VCaP (cell line): ENCODE data around the gene CRACR2B.

Experiments used
- H3K27ac ChIP-seq: fragments of 450-650 bp; 2 replicates; pipeline ENCODE4 v1.5.1; 2017
- CTCF ChIP-seq: fragments of 450-650 bp; conservative IDR thresholded peaks from 2 replicates; pipeline ENCODE4 v1.5.1; 2017; ENCODE audit warnings: mild to moderate bottlenecking, moderate library complexity

CRACR2B gene

GRCh38 chr11:836274-836673, 8.6 kb downstream of the CRACR2B start:
- TF ChIP-seq CTCF = no peak

GRCh38 chr11:836700-837099, 9.0 kb downstream of the CRACR2B start:
- no peak for TF ChIP-seq CTCF
- no peak overlapping the region for H3K27ac ChIP-seq

More at GRCh38 chr11:836274-836673, 8.6 kb downstream of the CRACR2B start:
- H3K27ac ChIP-seq = no peak overlapping the region

- TF ChIP-seq CTCF = no peak
- no peak overlapping the region for H3K27ac ChIP-seq
Observed at GRCh38 chr11:837189-837989, 9.7 kb downstream of the CRACR2B start.

GRCh38 chr11:837990-838307, 10.2 kb downstream of the CRACR2B start:
- no peak overlapping the region for H3K27ac ChIP-seq
- TF ChIP-seq CTCF = no peak

- TF ChIP-seq CTCF = no peak
- H3K27ac ChIP-seq = no peak overlapping the region; the same call in 1 of the 2 replicates
Observed at GRCh38 chr11:838441-839279, 10.9 kb downstream of the CRACR2B start.

- TF ChIP-seq CTCF = no peak
- H3K27ac ChIP-seq = no peak overlapping the region; the same call in 1 of the 2 replicates
Observed at GRCh38 chr11:839280-839623, 11.5 kb downstream of the CRACR2B start.

GRCh38 chr11:839875-840617, 12.3 kb downstream of the CRACR2B start:
- peak; percentile 24 for TF ChIP-seq CTCF
- H3K27ac ChIP-seq = peak overlapping the region; percentile 95; the same call in 1 of the 2 replicates
